Measurements from ENCODE around the gene BBOX1.

BBOX1 gene

GRCh38 chr11:27031754-27032153 is 8.9 kb upstream of the BBOX1 start:
- no peaks in the 10 kb centered on the region for H3K9me2 ChIP-seq (replicated peaks; ENCODE audit: insufficient read depth, low read length)
- H3K27me3 ChIP-seq (ENCODE audit: low read length) = no peaks in the 10 kb centered on the region
- no peak overlapping the region for H3K4me3 ChIP-seq (ENCODE audit: insufficient read depth, low read length, poor library complexity, severe bottlenecking)
- no peaks in the 10 kb centered on the region for H3K36me3 ChIP-seq (ENCODE audit: low read length)
- no peaks in the 10 kb centered on the region for H3F3A ChIP-seq (ENCODE audit: insufficient read depth)
- H3K9me3 ChIP-seq (ENCODE audit: insufficient read depth, low read length) = no peaks in the 10 kb centered on the region
- H3K9ac ChIP-seq (ENCODE audit: low read length) = no peak overlapping the region
- H3K79me2 ChIP-seq (ENCODE audit: insufficient read depth, low read length) = no peaks in the 10 kb centered on the region
- no peak overlapping the region for H3K27ac ChIP-seq (ENCODE audit: low read depth, low read length)
- H4K20me1 ChIP-seq (ENCODE audit: low read depth, low read length) = no peaks in the 10 kb centered on the region
- H2AFZ ChIP-seq (ENCODE audit: low read depth, low read length, severe bottlenecking) = no peak overlapping the region
- no peak overlapping the region for H3K4me2 ChIP-seq (ENCODE audit: low read depth, low read length, poor library complexity, severe bottlenecking)
- TF ChIP-seq CTCF (IDR thresholded peaks at IDR 0.05; ENCODE audit: insufficient read depth, low read length, poor library complexity, severe bottlenecking) = no peak
- TF ChIP-seq EZH2phosphoT487 (conservative IDR thresholded peaks at IDR 0.05; ENCODE audit: low read length) = no peak

- Histone ChIP-seq H3K4me3 (ENCODE audit: insufficient read depth, low read length, poor library complexity, severe bottlenecking) (no peak overlapping the region), H2AFZ (ENCODE audit: low read depth, low read length, severe bottlenecking) (no peak overlapping the region), H3K9me2 (replicated peaks; ENCODE audit: insufficient read depth, low read length) (no peaks in the 10 kb centered on the region), H3K9me3 (ENCODE audit: insufficient read depth, low read length) (no peaks in the 10 kb centered on the region), H3K79me2 (ENCODE audit: insufficient read depth, low read length) (no peaks in the 10 kb centered on the region), H4K20me1 (ENCODE audit: low read depth, low read length) (no peaks in the 10 kb centered on the region), H3F3A (ENCODE audit: insufficient read depth) (no peaks in the 10 kb centered on the region), H3K36me3 (ENCODE audit: low read length) (no peaks in the 10 kb centered on the region), H3K9ac (ENCODE audit: low read length) (no peak overlapping the region), H3K27me3 (ENCODE audit: low read length) (no peaks in the 10 kb centered on the region), H3K27ac (ENCODE audit: low read depth, low read length) (no peak overlapping the region), H3K4me2 (ENCODE audit: low read depth, low read length, poor library complexity, severe bottlenecking) (no peak overlapping the region)
- TF ChIP-seq EZH2phosphoT487 (conservative IDR thresholded peaks at IDR 0.05; ENCODE audit: low read length) = no peak
- no peak for TF ChIP-seq CTCF (IDR thresholded peaks at IDR 0.05; ENCODE audit: insufficient read depth, low read length, poor library complexity, severe bottlenecking)
These were observed 742 bp upstream of the BBOX1 start for GRCh38 chr11:27039873-27040272.

DNA sequence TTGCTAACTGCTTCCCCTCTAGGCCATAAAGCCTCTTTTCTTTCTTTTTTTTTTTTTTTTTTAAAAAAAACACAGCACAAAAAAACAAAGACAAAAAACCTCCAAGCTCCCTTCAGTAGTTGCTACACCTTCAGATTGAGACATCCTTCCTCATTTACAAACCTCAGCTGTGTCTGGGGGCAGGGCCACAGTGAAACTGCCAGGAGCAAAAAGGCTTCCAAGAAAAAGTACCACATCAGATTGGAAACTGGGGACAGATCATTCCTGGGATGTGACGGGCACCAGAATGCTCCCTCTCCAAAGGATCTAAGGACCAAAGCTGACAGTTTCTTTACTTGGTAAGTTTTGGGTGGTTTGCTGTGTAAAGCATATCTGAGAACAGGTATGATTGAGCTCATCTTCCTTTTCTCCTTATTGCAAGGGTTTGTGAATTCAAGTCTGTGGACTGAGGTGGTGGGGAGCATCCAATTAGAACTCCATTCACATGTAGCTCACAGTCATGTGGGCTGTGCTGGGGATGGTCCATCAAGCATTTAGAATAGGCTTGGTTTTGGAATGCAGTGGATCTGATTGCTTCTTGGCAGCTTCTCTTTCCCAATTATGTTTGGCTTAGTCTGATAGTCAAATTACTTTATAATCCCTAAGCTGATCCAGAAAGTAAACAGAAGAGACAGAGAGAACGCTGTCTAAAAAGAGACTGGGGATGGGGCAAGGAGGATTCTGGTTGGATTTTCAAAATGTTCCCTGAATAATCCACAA is 705 bp downstream of the BBOX1 start:
- Histone ChIP-seq H3K36me3 (ENCODE audit: low read length) (no peaks in the 10 kb centered on the region), H3K27ac (ENCODE audit: low read depth, low read length) (no peak overlapping the region), H3K9ac (ENCODE audit: low read length) (no peak overlapping the region), H3K9me2 (replicated peaks; ENCODE audit: insufficient read depth, low read length) (no peaks in the 10 kb centered on the region), H3K9me3 (ENCODE audit: insufficient read depth, low read length) (no peaks in the 10 kb centered on the region), H2AFZ (ENCODE audit: low read depth, low read length, severe bottlenecking) (no peak overlapping the region), H3K4me3 (ENCODE audit: insufficient read depth, low read length, poor library complexity, severe bottlenecking) (no peak overlapping the region), H3K79me2 (ENCODE audit: insufficient read depth, low read length) (no peaks in the 10 kb centered on the region), H3F3A (ENCODE audit: insufficient read depth) (no peaks in the 10 kb centered on the region), H4K20me1 (ENCODE audit: low read depth, low read length) (no peaks in the 10 kb centered on the region), H3K27me3 (ENCODE audit: low read length) (no peaks in the 10 kb centered on the region), H3K4me2 (ENCODE audit: low read depth, low read length, poor library complexity, severe bottlenecking) (no peak overlapping the region)
- TF ChIP-seq EZH2phosphoT487 (conservative IDR thresholded peaks at IDR 0.05; ENCODE audit: low read length) = no peak
- TF ChIP-seq CTCF (IDR thresholded peaks at IDR 0.05; ENCODE audit: insufficient read depth, low read length, poor library complexity, severe bottlenecking) = no peak

Measured in SU-DHL-6 (cell line).